SK-N-SH (cell line): Measurements from ENCODE around the gene ABHD1.

Experiments
- EP300 ChIP-seq, 2 experiments: IDR thresholded peaks; 2 replicates each; pipeline versions ENCODE4 v1.4.0 to v1.6.1; 2012; ENCODE audit warnings: borderline replicate concordance in 1 of 2, low read depth in 1 of 2, low read length in 1 of 2
- EZH2phosphoT487 ChIP-seq: fragments of 200-600 bp; sonication (generic); IDR thresholded peaks from 2 replicates; pipeline ENCODE4 v1.6.1; 2017; ENCODE audit warnings: low read depth, mixed run types, mild to moderate bottlenecking, antibody characterized with exemption, moderate library complexity, borderline replicate concordance
- FOSL2 ChIP-seq: IDR thresholded peaks from 2 replicates; pipeline ENCODE4 v1.4.0; 2012; ENCODE audit warnings: low read depth, mild to moderate bottlenecking, moderate library complexity, borderline replicate concordance
- FOXJ3 ChIP-seq: sonication (generic); formaldehyde crosslinking; IDR thresholded peaks from 2 replicates; pipeline ENCODE4 v1.5.1; 2020; ENCODE audit warnings: mild to moderate bottlenecking, missing genetic modification reagents
- MXI1 ChIP-seq: IDR thresholded peaks from 2 replicates; pipeline ENCODE4 v1.6.1; 2012; ENCODE audit warnings: mild to moderate bottlenecking, low read depth, low read length, improper control_type of control experiment
- POLR2AphosphoS5 ChIP-seq: IDR thresholded peaks from 2 replicates; pipeline ENCODE4 v1.6.1; 2012; ENCODE audit warnings: low read depth, low read length
- RAD21 ChIP-seq: IDR thresholded peaks from 2 replicates; pipeline ENCODE4 v1.6.1; 2012; ENCODE audit warnings: mild to moderate bottlenecking, low read length
- RFX5 ChIP-seq: IDR thresholded peaks from 2 replicates; pipeline ENCODE4 v1.6.1; 2012; ENCODE audit warnings: mild to moderate bottlenecking, improper control_type of control experiment, low read length
- USF2 ChIP-seq: fragments of 150-350 bp; IDR thresholded peaks from 2 replicates; pipeline ENCODE4 v1.6.1; 2017; ENCODE audit warnings: antibody characterized with exemption, low read length, low read depth, borderline replicate concordance
- YY1 ChIP-seq: IDR thresholded peaks from 2 replicates; pipeline ENCODE4 v1.4.0; 2012; ENCODE audit warnings: low read depth, mild to moderate bottlenecking
- TF ChIP-seq, protein P1 (sequence below): fragments of 200-600 bp; sonication (generic); IDR thresholded peaks from 2 replicates; pipeline ENCODE4 v1.6.1; 2017; ENCODE audit warnings: antibody characterized with exemption, mild to moderate bottlenecking, moderate library complexity
- TF ChIP-seq, protein P2 (sequence below): IDR thresholded peaks from 2 replicates; pipeline ENCODE4 v1.4.0; 2012; ENCODE audit warnings: low read depth
- TF ChIP-seq, protein P3 (sequence below): IDR thresholded peaks from 2 replicates; pipeline ENCODE4 v1.4.0; 2012; ENCODE audit warnings: low read depth, borderline replicate concordance
- TF ChIP-seq, protein P4 (sequence below): IDR thresholded peaks from 2 replicates; pipeline ENCODE4 v1.6.1; 2012; ENCODE audit warnings: mild to moderate bottlenecking, low read depth, low read length, moderate library complexity

GRCh38 chr2:27148801-27149439 lies 25.3 kb downstream of the ABHD1 start, which contains the start of gene TCF23:
- no peak for TF ChIP-seq YY1
- TF ChIP-seq, protein P1, sequence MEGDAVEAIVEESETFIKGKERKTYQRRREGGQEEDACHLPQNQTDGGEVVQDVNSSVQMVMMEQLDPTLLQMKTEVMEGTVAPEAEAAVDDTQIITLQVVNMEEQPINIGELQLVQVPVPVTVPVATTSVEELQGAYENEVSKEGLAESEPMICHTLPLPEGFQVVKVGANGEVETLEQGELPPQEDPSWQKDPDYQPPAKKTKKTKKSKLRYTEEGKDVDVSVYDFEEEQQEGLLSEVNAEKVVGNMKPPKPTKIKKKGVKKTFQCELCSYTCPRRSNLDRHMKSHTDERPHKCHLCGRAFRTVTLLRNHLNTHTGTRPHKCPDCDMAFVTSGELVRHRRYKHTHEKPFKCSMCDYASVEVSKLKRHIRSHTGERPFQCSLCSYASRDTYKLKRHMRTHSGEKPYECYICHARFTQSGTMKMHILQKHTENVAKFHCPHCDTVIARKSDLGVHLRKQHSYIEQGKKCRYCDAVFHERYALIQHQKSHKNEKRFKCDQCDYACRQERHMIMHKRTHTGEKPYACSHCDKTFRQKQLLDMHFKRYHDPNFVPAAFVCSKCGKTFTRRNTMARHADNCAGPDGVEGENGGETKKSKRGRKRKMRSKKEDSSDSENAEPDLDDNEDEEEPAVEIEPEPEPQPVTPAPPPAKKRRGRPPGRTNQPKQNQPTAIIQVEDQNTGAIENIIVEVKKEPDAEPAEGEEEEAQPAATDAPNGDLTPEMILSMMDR = no peak
- TF ChIP-seq, protein P2, sequence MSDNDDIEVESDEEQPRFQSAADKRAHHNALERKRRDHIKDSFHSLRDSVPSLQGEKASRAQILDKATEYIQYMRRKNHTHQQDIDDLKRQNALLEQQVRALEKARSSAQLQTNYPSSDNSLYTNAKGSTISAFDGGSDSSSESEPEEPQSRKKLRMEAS = no peak
- TF ChIP-seq, protein P3, sequence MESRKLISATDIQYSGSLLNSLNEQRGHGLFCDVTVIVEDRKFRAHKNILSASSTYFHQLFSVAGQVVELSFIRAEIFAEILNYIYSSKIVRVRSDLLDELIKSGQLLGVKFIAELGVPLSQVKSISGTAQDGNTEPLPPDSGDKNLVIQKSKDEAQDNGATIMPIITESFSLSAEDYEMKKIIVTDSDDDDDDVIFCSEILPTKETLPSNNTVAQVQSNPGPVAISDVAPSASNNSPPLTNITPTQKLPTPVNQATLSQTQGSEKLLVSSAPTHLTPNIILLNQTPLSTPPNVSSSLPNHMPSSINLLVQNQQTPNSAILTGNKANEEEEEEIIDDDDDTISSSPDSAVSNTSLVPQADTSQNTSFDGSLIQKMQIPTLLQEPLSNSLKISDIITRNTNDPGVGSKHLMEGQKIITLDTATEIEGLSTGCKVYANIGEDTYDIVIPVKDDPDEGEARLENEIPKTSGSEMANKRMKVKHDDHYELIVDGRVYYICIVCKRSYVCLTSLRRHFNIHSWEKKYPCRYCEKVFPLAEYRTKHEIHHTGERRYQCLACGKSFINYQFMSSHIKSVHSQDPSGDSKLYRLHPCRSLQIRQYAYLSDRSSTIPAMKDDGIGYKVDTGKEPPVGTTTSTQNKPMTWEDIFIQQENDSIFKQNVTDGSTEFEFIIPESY = no peak
- TF ChIP-seq, protein P4, sequence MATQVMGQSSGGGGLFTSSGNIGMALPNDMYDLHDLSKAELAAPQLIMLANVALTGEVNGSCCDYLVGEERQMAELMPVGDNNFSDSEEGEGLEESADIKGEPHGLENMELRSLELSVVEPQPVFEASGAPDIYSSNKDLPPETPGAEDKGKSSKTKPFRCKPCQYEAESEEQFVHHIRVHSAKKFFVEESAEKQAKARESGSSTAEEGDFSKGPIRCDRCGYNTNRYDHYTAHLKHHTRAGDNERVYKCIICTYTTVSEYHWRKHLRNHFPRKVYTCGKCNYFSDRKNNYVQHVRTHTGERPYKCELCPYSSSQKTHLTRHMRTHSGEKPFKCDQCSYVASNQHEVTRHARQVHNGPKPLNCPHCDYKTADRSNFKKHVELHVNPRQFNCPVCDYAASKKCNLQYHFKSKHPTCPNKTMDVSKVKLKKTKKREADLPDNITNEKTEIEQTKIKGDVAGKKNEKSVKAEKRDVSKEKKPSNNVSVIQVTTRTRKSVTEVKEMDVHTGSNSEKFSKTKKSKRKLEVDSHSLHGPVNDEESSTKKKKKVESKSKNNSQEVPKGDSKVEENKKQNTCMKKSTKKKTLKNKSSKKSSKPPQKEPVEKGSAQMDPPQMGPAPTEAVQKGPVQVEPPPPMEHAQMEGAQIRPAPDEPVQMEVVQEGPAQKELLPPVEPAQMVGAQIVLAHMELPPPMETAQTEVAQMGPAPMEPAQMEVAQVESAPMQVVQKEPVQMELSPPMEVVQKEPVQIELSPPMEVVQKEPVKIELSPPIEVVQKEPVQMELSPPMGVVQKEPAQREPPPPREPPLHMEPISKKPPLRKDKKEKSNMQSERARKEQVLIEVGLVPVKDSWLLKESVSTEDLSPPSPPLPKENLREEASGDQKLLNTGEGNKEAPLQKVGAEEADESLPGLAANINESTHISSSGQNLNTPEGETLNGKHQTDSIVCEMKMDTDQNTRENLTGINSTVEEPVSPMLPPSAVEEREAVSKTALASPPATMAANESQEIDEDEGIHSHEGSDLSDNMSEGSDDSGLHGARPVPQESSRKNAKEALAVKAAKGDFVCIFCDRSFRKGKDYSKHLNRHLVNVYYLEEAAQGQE = no peak
- no peak for TF ChIP-seq USF2
- no peak for TF ChIP-seq EP300 (IDR thresholded peaks at IDR 0.05; ENCODE audit: borderline replicate concordance in 1 of 2, low read depth in 1 of 2, low read length in 1 of 2)
- TF ChIP-seq POLR2AphosphoS5 = no peak
- TF ChIP-seq EZH2phosphoT487 = no peak
- no peak for TF ChIP-seq MXI1
- no peak for TF ChIP-seq RFX5
- no peak for TF ChIP-seq FOXJ3 (CRISPR knock-in tag)
- no peak for TF ChIP-seq RAD21
- TF ChIP-seq FOSL2 = no peak
